Retinal pigment epithelial cell (primary cell): Measurements from ENCODE around the gene ZNF841.
A peak's percentile ranks its signal among the peaks of the same experiment; 100 is the strongest.

ENCODE experiments used
- DNase-seq: peaks from one replicate; pipeline ENCODE4 v3.0.0-alpha.2; 2010; ENCODE audit warnings: low read depth
- H3K4me3 ChIP-seq: 2 replicates; pipeline ENCODE4 v1.5.1; 2011; ENCODE audit warnings: mild to moderate bottlenecking, low read length, control low read depth, moderate library complexity
- TF ChIP-seq, protein P1 (sequence below): conservative IDR thresholded peaks from 2 replicates; pipeline ENCODE4 v1.5.1; 2011; ENCODE audit warnings: low read depth, low read length, control low read depth, inconsistent platforms

Gene ZNF841

DNA sequence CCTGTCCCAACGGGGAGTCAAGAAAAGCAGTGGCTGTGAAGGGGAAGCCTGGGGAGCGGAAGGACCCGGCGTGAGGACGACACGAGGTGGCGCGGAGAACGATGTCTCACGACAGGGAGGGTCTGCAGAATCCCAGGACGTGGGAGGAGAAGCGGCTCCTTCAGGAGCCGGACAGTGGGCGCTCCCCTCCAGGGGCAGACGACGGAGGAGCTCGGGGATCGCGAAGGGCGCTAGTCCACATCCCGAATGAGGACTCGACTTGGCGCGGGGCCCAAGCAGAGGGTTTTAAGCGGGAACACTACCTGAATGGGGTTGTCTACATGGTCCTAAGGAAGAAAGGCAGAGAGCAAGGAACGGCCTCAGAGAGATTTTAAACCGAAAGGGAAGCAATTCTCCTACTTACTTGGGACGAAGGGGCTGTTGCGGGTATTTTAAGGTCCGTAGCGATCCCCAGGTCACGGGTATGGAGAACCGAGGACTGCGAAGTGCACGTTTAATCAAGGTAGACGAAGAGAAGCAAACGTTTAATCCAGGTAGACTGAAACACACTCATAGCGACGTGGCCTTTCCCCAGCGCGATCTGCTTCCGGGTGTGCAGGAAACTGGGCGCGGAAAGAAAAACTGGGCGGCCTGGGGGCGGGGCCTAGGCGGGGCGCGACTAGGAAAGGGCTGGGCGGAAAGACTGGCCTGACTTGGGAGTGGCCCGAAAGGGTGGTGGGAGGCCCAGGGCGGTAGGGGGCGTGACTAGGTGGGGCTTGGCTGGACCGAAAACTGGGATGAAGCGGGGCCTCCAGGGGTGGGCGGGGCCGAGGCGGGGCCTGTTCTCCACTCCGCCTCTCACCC, at the start of gene ZNF841:
Gene ZNF841, minus strand, starts transcription at position 594 of the 843 bp plus-strand sequence. CDS start 10,964 bp downstream, outside the sequence.
- TF ChIP-seq, protein P1, sequence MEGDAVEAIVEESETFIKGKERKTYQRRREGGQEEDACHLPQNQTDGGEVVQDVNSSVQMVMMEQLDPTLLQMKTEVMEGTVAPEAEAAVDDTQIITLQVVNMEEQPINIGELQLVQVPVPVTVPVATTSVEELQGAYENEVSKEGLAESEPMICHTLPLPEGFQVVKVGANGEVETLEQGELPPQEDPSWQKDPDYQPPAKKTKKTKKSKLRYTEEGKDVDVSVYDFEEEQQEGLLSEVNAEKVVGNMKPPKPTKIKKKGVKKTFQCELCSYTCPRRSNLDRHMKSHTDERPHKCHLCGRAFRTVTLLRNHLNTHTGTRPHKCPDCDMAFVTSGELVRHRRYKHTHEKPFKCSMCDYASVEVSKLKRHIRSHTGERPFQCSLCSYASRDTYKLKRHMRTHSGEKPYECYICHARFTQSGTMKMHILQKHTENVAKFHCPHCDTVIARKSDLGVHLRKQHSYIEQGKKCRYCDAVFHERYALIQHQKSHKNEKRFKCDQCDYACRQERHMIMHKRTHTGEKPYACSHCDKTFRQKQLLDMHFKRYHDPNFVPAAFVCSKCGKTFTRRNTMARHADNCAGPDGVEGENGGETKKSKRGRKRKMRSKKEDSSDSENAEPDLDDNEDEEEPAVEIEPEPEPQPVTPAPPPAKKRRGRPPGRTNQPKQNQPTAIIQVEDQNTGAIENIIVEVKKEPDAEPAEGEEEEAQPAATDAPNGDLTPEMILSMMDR: no peak
- peak; percentile 75 for DNase-seq
- peak within 1 kb of the TSS; percentile 100 for H3K4me3 ChIP-seq

DNA sequence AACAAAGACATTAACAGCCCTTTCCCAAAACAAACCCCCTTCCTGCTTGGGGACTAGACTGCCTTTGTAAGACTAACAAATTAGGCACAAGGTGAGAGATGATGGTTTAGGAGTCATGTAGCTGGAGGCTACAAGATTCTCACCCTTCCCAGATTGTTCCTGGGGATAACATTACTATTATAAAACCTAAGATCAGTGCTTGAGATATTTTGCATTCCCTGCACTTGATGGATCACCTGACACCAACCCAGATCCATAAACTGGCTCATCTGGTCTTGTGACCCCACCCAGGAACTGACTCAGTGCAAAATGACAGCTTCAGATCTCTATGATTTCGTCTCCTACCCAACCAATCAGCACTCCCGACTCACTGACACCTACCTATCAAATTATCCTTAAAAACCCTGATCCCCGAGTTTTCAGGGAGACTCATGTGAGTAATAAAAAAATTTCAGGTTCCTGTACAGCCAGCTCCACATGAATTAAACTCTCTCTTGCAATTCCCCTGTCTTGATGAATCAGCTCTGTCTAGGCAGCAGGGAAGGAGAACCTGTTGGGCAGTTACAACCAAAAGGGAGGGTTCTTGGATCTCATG, 46.5 kb upstream of the ZNF841 start:
- DNase-seq: no peak
- TF ChIP-seq, protein P1: no peak
- no peak overlapping the region for H3K4me3 ChIP-seq

DNA sequence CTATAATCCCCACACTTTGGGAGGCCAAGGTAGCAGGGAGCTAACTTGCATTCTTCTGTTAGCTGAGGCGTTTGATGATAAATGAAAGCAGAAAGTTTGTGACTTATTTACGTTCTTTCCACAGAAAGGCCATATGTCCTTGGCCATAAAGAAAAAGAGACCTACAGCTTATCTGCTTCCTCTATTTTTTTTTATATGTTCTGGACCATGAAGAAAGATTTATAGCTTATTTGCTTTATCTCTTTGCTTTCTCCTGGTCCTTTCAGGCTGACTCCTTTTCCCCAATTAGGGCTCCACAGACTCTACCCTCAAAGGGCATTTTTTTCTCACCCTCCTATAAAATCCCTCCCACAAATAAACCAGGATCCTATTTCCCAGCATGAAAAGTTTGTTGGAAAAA, 45.6 kb upstream of the ZNF841 start:
- H3K4me3 ChIP-seq: no peak overlapping the region
- no peak for DNase-seq
- TF ChIP-seq, protein P1: no peak

DNA sequence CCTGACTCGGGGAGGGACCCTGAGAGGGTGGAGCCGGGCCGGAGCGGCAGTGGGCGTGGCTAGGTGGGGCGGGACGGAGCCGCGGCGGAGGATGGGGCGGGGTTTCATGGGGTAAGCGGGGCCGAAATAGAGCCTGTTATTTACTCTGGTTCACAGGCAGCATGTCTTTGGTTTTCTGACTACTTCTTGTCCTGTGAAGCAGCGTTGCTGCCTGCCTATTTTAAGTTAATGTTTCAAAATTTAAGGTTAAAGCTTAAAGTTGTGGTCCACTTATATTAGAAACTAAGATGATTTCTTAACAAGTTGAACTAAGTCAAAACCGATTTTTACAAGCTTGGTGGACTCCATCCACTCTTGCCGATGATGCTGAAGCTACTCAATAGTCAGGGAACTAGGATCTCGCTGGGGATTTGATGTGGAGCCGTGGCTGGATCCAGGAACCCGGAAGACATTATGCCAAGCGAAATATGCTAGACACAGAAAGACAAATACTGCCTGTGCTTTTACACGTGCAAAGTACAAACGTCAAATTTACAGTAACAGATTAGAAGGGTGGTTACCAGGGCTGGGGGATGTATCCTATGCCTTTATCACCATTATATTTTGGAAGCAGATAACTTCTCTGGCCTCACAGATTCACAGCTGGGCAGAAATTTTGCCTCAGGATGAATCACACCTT, 44.6 kb upstream of the ZNF841 start:
- DNase-seq: no peak
- peak overlapping the region; percentile 99 for H3K4me3 ChIP-seq
- TF ChIP-seq, protein P1: no peak

DNA sequence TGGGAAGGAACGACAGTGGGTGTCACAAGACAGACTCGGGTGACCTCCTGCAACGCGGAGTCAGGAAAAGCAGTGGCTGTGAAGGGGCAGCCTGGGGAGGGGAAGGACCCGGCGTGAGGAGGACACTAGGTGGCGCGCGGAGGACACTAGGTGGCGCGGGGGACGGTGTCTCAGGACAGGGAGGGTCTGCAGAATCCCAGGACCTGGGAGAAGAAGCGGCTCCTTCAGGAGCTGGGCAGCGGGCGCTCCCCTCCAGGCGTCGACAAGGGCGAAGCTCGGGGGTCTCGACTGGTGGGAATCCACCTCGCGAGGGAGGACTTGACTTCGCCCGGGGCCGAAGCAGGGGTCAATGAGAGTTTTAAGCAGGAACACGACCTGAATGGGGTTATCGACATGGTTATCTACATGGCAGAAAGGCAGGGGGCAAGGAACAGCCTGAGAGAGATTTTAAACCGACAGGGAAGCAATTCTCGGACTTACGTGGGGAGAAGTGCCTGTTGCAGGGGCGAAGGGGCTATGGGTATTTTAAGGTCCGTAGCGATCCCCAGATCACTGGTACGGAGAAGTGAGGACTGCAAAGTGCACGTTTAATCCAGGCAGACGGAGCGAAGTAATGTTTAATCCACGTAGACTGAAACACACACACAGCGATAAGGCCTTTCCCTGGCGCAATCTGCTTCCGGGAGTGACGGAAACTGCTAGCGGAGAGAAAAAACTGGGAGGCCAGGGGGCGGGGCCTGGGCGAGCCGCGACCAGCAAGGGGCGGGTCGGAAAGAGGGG, 43.9 kb upstream of the ZNF841 start, which contains the start of gene ZNF616:
Gene ZNF616, minus strand, starts transcription at position 687 of the 780 bp plus-strand sequence. CDS start 9,426 bp downstream, outside the sequence.
- TF ChIP-seq, protein P1: peak; percentile 79
- peak; percentile 68 for DNase-seq
- H3K4me3 ChIP-seq: peak within 1 kb of the TSS; percentile 99

DNA sequence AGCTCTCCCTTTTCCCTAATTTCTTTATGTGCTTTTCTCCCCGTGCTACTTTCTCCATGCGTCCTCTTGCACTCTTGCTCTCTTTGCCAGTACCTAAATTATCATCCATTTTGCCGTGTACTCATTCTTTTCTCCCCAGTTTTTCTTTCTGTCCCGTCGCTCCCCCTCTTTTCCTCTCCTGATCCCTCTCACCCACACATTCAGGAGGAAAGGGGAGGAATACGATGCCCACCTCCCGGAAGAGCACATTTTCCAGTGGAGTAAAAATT, 43.4 kb upstream of the ZNF841 start:
- peak overlapping the region; percentile 99 for H3K4me3 ChIP-seq
- no peak for DNase-seq
- TF ChIP-seq, protein P1: no peak
